Astrocyte (in vitro differentiated cells and primary cell): ENCODE measurements around the gene GBP5.

Experiments
- EZH2 ChIP-seq: IDR thresholded peaks from 2 replicates; pipeline ENCODE4 v1.6.1; 2012; ENCODE audit warnings: mild to moderate bottlenecking, low read length, inconsistent platforms; ENCODE audit not compliant: insufficient read depth
- TF ChIP-seq, protein P1 (sequence below): IDR thresholded peaks from 2 replicates; pipeline ENCODE4 v1.5.1; 2011; ENCODE audit warnings: low read depth, mild to moderate bottlenecking, inconsistent platforms, low read length, moderate library complexity; ENCODE audit not compliant: insufficient read depth

DNA sequence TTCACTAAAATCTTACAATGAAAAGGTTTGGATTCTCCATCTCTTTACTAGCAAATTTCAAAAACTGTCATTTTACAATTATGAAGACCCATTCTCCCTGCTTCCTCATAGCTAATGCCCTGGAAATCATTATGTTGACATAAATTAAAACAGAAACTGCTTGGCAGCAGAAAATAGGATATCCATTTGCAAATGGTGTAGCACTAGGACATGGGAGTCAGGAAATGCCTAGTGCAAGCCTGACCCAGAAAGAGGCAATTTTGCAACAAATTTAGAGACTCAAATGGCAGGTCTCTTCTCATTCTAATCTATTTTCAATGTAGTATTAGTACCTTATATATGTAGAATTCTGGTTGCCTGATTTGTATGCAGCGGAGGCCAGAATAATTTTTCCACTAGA lies 2.2 kb downstream of the GBP5 start:
- TF ChIP-seq, protein P1, sequence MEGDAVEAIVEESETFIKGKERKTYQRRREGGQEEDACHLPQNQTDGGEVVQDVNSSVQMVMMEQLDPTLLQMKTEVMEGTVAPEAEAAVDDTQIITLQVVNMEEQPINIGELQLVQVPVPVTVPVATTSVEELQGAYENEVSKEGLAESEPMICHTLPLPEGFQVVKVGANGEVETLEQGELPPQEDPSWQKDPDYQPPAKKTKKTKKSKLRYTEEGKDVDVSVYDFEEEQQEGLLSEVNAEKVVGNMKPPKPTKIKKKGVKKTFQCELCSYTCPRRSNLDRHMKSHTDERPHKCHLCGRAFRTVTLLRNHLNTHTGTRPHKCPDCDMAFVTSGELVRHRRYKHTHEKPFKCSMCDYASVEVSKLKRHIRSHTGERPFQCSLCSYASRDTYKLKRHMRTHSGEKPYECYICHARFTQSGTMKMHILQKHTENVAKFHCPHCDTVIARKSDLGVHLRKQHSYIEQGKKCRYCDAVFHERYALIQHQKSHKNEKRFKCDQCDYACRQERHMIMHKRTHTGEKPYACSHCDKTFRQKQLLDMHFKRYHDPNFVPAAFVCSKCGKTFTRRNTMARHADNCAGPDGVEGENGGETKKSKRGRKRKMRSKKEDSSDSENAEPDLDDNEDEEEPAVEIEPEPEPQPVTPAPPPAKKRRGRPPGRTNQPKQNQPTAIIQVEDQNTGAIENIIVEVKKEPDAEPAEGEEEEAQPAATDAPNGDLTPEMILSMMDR = no peak
- no peak for TF ChIP-seq EZH2
